Urothelium cell line (cell line): ENCODE measurements around the gene KDM3A.
"Not testable (repeated sequence)": the region's sequence is repeated elsewhere in the genome, so short reads cannot be mapped to it uniquely, and the experiment has no call there.

Experiments used
- DNase-seq: peaks from one replicate; pipeline ENCODE4 v3.0.0; 2011; ENCODE audit warnings: low spot score, mixed read lengths
- FAIRE-seq: peaks from 2 replicates; lab custom pipeline; 2011; peaks lifted over from hg19 to GRCh38; lab: Jason Lieb, UNC

Gene KDM3A

GRCh38 chr2:86476918-86477317 is 35.7 kb downstream of the KDM3A start:
- FAIRE-seq: no peak
- no peak for DNase-seq

- no peak for DNase-seq
- FAIRE-seq: no peak
These were observed 36.2 kb downstream of the KDM3A start for GRCh38 chr2:86477349-86477748.

- no peak for DNase-seq
- no peak for FAIRE-seq
These were observed 38.9 kb downstream of the KDM3A start for GRCh38 chr2:86480105-86480504.

DNA sequence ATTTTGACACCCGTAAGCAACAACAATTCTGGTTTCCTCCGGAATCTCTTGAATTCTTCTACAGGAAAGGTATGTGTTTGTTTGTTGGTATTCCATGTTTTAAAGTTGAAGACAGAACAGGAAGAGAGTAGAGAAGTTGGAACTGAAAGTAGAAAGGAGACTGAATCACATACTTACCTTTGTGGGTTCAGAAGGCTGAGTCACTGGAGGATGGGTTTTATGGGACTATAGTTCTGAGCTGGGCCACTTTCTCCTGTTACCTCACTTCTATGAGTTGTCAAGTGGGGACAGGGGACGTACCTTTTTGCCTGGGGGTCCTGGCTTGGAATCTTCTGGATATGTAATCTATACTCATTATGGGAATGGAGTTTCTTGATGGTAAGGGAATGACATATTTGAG is 40.9 kb downstream of the KDM3A start:
- no peak for FAIRE-seq

GRCh38 chr2:86484385-86484784 is 43.2 kb downstream of the KDM3A start:
- no peak for FAIRE-seq
- no peak for DNase-seq

More for the DNA sequence above, 40.9 kb downstream of the KDM3A start:
- DNase-seq: no peak

DNA sequence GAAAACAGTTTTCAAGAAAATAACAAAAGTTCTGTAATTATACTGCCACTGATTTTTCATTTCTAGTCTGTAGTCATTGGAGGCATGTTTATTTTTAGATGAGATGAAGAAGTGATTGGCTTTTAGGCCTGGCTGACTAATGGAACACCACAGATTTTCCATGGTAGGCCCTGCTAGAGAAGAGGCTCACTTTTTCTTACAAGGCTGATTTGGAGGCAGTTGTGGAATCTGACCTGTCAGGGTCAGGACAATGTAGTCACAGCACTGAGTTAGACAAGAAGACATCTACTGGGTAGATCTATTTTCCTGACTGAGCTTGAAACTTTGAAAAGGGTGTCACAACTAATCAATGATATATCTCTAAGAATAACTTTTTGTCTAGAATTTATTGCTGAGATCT is 43.9 kb downstream of the KDM3A start:
- FAIRE-seq: no peak
- DNase-seq: no peak

- no peak for DNase-seq
- FAIRE-seq: no peak
These were observed 44.6 kb downstream of the KDM3A start for GRCh38 chr2:86485802-86486201.

GRCh38 chr2:86487062-86487461 is 45.9 kb downstream of the KDM3A start:
- FAIRE-seq: no peak
- no peak for DNase-seq

- DNase-seq (no peak), FAIRE-seq (no peak)
These were observed 47.5 kb downstream of the KDM3A start for GRCh38 chr2:86488561-86489250.

- FAIRE-seq (no peak), DNase-seq (no peak)
These were observed 48.4 kb downstream of the KDM3A start for GRCh38 chr2:86489542-86489941.

DNA sequence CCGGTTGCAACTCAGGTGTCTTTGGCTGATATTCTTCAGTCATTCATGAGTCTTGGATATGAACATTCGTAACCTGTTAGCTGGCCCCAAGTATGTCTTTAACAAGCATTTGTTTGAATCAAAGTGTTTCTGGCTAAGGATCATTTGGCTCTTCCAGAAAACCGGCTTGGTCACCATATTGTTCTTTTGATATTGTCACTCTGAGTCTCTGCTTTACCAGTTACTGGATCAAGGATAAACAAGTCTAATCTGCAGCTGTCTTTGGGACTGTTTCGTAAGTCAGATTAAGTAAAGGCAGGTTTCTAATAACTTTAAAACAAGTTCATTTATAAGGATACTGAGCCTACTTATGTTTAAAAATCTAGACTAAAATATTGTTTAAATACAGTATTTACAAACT is 49.1 kb downstream of the KDM3A start:
- DNase-seq: no peak

GRCh38 chr2:86491088-86491487 is 49.9 kb downstream of the KDM3A start:
- FAIRE-seq: no peak

More for the DNA sequence above, 49.1 kb downstream of the KDM3A start:
- FAIRE-seq: no peak

DNA sequence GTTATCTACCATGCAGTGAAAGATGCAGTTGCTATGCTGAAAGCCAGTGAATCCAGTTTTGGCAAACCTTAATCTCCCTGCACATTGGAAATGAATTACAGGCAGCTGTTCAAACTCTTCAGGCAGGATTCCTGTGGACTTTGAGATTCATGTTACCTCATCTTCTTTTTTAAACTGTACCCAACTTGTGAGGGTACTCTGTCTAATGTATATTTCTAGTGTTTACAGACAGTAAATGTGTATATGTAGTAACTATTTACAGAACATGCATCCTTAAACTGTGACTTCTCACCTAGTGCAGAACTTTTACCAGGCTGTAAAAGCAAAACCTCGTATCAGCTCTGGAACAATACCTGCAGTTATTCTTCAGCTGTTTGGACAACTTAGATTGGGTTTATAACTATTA is 50.9 kb downstream of the KDM3A start:
- no peak for DNase-seq
- no peak for FAIRE-seq

More at GRCh38 chr2:86491088-86491487, 49.9 kb downstream of the KDM3A start:
- DNase-seq: no peak

DNA sequence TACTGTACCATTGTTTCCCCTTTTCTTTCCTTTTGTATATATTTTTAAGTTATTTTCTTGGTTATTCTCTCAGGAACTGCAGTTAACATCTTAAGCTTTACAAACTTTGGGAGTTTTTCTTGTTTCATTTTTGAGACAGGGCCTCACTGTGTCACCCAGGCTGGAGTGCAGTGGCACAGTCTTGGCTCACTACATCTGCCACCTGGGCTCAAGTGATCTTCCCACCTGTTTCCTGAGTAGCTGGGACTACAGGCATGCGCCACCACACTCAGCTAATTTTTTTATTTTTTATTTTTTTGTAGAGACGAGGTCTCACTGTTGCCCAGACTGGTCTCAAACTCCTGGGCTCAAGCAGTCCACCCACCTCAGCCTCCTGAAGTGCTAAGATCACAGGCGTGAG is 55.2 kb downstream of the KDM3A start:
- DNase-seq: not testable (repeated sequence)

DNA sequence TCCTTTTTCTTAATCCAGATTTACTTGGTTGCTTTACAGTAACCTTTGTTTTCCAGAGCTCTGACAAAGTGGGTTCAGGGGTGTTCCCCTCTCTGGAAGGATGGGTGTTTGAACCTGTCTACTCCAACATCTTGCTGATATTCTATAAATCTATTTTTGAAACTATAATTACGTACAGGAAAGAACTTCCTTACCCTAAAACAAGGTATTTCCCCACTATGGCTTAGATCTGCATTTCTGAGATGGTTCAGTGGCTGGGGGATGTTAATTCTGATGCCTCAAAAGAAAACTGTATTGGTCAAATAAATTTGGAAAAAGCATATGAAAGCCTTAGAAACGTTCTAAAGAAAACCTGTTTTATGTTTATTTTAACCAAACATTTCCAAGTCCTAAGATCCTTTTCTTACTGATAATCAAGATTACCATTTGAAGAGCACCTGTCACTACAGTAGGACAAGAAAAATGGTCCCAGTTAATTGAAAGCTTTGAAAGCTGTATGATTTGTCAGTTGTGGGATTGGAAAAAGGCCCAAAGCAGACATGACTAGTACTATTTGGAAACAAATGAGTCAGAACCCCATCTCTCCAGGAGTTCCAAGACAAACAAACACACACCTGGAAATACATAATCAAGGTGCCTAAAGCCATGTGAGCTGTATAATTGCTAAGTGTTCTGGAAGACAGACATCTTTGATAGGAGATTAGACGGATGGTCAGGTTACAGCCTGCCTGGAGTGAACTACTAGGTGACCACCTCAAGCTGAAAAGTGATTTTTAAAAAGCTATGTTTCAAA is 57.5 kb downstream of the KDM3A start:
- FAIRE-seq: no peak
- DNase-seq: no peak

More for the DNA sequence above, 55.2 kb downstream of the KDM3A start:
- not testable (repeated sequence) for FAIRE-seq

DNA sequence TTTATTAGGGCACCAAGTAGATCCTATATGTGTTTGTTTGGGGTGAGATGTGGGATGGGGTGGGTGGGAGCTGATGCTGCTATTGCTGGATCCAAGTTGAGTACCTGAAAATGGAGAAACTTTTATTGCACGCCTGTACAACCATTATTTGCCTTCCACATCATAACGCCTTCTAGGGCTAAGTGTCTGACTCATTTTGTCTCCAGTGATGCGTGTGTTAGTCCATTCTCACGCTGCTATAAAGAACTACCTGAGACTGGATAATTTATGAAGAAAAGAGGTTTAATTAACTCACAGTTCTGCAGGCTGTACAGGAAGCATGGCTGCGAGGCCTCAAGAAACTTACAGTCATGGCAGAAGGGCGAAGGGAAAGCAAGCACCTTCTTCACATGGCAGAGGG is 58.2 kb downstream of the KDM3A start:
- DNase-seq (no peak), FAIRE-seq (no peak)

GRCh38 chr2:86500325-86501083 is 59.3 kb downstream of the KDM3A start:
- DNase-seq (no peak), FAIRE-seq (no peak)

- no peak for FAIRE-seq
- DNase-seq: no peak
These were observed 66.4 kb downstream of the KDM3A start for GRCh38 chr2:86507600-86507999.

DNA sequence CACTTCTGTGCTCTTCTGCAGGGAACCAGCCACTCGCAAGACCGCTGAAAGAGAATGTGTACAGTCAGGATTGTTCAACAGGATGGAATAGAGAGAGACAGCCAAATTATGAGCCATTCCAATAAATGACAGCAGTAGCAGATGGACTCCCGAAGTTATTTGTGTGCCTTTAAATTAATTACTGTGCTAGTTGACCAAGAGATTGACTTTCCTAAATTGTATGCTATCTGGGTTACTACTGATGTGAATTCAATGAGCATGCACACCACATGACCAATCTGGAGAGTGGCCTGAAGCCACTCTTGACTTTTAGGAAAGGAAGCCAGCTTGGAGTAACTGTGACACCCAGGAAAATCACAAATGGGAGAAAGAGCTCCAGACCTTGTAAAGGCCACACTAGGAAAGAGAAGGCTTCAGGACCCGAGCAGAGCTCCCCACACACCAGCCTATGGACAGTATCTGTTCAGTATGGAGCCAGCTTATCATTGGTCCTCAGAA is 69.3 kb downstream of the KDM3A start:
- DNase-seq: no peak
- FAIRE-seq: no peak

GRCh38 chr2:86512034-86512433 is 70.9 kb downstream of the KDM3A start:
- no peak for FAIRE-seq
- DNase-seq: no peak

- no peak for DNase-seq
- FAIRE-seq: no peak
These were observed 71.7 kb downstream of the KDM3A start for GRCh38 chr2:86512892-86513291.
